GM23338 (cell line): ENCODE data around the gene BIRC7.

Source experiments
- EZH2 ChIP-seq: fragments of 200-600 bp; sonication (generic); IDR thresholded peaks from one replicate; pipeline ENCODE4 v1.8.0; 2017; ENCODE audit warnings: antibody characterized with exemption, mild to moderate bottlenecking, low read depth; ENCODE audit not compliant: unreplicated experiment
- JUNB ChIP-seq: IDR thresholded peaks from one replicate; pipeline ENCODE4 v1.6.1; 2016; ENCODE audit warnings: antibody characterized with exemption; ENCODE audit not compliant: unreplicated experiment
- POLR2AphosphoS5 ChIP-seq: IDR thresholded peaks from 2 replicates; pipeline ENCODE4 v1.6.1; 2016; ENCODE audit warnings: antibody characterized with exemption, low read depth
- REST ChIP-seq: IDR thresholded peaks from one replicate; pipeline ENCODE4 v1.6.1; 2018; ENCODE audit warnings: antibody characterized with exemption; ENCODE audit not compliant: unreplicated experiment
- TF ChIP-seq, protein P1 (sequence below), 2 experiments: fragments of 200-600 bp in 1 of 2; sonication (generic) in 1 of 2; conservative IDR thresholded peaks; 2 replicates each; pipeline versions ENCODE4 v1.5.1 to v1.6.1; 2016 to 2017; ENCODE audit warnings: antibody characterized with exemption in 2 of 2, low read depth in 2 of 2, mild to moderate bottlenecking in 2 of 2, moderate library complexity in 1 of 2

DNA sequence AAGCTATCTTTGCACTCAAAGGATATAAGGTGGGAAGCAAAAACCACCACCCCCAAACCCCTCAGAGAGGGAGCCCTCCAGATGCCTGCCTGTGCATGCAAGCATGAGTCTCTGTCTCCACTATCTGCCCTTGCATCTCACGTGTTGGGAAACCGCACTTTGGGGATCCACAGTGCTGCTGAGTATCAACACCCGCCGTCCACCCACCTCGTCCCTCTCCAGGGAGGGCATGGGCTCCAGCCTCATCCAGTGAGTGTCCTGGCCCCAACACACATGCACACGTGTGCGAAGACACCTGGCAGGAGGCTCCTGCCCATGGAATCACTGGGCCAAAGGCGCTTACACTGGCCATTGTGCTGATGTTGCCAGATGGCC, 16.3 kb upstream of the BIRC7 start:
- TF ChIP-seq REST, result no peak
- TF ChIP-seq, protein P1, sequence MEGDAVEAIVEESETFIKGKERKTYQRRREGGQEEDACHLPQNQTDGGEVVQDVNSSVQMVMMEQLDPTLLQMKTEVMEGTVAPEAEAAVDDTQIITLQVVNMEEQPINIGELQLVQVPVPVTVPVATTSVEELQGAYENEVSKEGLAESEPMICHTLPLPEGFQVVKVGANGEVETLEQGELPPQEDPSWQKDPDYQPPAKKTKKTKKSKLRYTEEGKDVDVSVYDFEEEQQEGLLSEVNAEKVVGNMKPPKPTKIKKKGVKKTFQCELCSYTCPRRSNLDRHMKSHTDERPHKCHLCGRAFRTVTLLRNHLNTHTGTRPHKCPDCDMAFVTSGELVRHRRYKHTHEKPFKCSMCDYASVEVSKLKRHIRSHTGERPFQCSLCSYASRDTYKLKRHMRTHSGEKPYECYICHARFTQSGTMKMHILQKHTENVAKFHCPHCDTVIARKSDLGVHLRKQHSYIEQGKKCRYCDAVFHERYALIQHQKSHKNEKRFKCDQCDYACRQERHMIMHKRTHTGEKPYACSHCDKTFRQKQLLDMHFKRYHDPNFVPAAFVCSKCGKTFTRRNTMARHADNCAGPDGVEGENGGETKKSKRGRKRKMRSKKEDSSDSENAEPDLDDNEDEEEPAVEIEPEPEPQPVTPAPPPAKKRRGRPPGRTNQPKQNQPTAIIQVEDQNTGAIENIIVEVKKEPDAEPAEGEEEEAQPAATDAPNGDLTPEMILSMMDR (conservative IDR thresholded peaks at IDR 0.05; ENCODE audit: low read depth in 2 of 2), result no peak
- no peak for TF ChIP-seq EZH2
- no peak for TF ChIP-seq POLR2AphosphoS5
- no peak for TF ChIP-seq JUNB
